ENCODE data around the gene ZC3H13. TPM values are rescaled to one million over a fixed set of nuclear protein-coding genes. Genes with fewer than 3 reads are reported as not detected.

The ZC3H13 gene
- total RNA-seq, 2 donors from 2014 or later = 48.6 to 58.9 TPM

GRCh38 chr13:45918597-45918996 lies 133.9 kb downstream of the ZC3H13 start:
- intact Hi-C loops (cut with DNase I) = no loop called here
- no peak for DNase-seq (ENCODE audit: low spot score)

- intact Hi-C loops (cut with DNase I) = no loop called here
- no peak for DNase-seq (ENCODE audit: low spot score)
Observed at GRCh38 chr13:45917019-45917418, 135.5 kb downstream of the ZC3H13 start.

DNA sequence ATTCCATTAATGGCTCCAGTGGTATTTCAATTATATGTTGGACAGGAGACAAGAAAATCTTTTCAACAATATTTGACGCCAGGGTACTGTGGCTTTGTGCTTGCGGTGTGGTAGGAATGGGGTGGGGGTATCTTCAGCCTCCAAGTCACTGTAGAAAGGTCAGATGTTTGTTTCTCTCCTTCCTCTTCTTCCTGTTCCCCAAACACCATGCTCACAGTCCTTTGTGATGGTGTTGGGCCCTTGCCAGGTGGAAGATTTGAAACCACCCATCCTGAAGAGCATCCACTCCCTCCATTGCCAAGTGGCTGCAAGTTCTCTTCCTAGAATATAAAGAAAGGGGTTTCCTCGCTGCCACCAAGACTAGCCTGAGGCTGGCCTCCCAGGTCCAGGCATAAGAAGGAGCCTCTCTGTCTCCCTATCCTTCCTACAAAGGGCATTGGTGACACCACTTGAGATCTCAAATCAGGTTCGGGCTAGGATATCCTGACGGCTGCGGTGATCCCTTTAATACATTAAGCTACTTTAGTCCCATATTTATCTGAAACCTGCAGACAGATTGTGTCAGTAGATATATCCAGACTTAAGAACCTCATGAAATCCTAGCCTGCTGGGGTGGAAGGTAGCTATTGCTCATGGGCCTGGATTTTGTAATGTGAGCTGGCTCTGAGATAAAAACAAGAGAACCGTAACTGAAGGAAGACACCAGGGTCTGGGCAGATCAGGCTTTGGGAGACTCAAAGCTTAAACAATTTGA lies 136.7 kb downstream of the ZC3H13 start:
- intact Hi-C loops (cut with DNase I) = no loop called here
- DNase-seq (ENCODE audit: low spot score) = no peak

DNA sequence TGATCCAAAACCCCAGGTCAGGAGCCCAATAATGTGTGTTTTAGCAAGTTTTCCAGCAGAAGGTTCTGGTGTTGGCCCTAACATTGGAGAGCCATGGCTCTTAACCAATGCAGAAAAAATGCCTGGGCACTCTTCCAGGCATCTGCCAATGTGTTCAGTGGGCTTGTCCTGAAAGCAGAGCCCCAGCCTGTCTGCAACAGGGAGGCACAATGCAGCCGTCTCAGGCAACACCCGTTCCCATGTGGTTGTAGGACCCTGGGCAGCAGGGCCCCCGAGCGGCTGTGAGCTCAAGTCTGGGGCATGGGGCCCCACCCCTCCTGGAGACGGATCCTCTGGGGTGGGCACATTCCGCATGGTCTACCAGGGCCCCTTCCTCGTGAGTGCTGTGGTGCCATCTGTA lies 142.9 kb downstream of the ZC3H13 start:
- DNase-seq (ENCODE audit: low spot score) = no peak
- intact Hi-C loops (cut with DNase I) = no loop called here

GRCh38 chr13:45909089-45909488 lies 143.5 kb downstream of the ZC3H13 start:
- no peak for DNase-seq (ENCODE audit: low spot score)
- intact Hi-C loops (cut with DNase I) = no loop called here

- intact Hi-C loops (cut with DNase I) = no loop called here
- no peak for DNase-seq (ENCODE audit: low spot score)
Observed at GRCh38 chr13:45907503-45907902, 145.0 kb downstream of the ZC3H13 start.

Other genes with a start within 250 kb of the ZC3H13 start
- gene SIAH3, start 201.0 kb downstream of the ZC3H13 start, total RNA-seq = under 1 TPM in 1 of 2 donors, not detected in 1; 0.05 TPM
- gene CPB2, start 52.3 kb upstream of the ZC3H13 start, total RNA-seq = not detected
- gene LCP1, start 129.4 kb upstream of the ZC3H13 start, total RNA-seq = 10 to 100 TPM; 72.8 to 73.8 TPM
- gene LRRC63, start 159.2 kb upstream of the ZC3H13 start, total RNA-seq = under 1 TPM in 1 of 2 donors, not detected in 1; 0.42 TPM

Data from posterior vena cava (tissue), 2 donors.